HEK293 (cell line): ENCODE data around the gene KHDC1L.

Source experiments
- ATF2 ChIP-seq: fragments of 450-650 bp; formaldehyde crosslinking; IDR thresholded peaks from 2 replicates; pipeline ENCODE4 v1.5.1; 2016; ENCODE audit warnings: missing biosample characterization, missing genetic modification characterization, low read depth
- ZBTB11 ChIP-seq: fragments of 450-650 bp; formaldehyde crosslinking; conservative IDR thresholded peaks from 2 replicates; pipeline ENCODE4 v1.5.1; 2016; ENCODE audit warnings: low read depth, missing biosample characterization, missing genetic modification characterization
- ZNF138 ChIP-seq: fragments of 450-650 bp; formaldehyde crosslinking; IDR thresholded peaks from 2 replicates; pipeline ENCODE4 v1.5.1; 2016; ENCODE audit warnings: missing biosample characterization, missing genetic modification characterization, borderline replicate concordance
- ZNF274 ChIP-seq, 2 experiments: fragments of 200-500 bp in 1 of 2; fragments of 450-650 bp in 1 of 2; sonication (Bioruptor generic) in 1 of 2; formaldehyde crosslinking in 1 of 2; IDR thresholded peaks; 2 replicates each; pipeline versions ENCODE4 v1.5.1 to v1.6.1; 2014 to 2016; ENCODE audit warnings: borderline replicate concordance in 1 of 2, inconsistent platforms in 1 of 2, low read length in 1 of 2, missing biosample characterization in 1 of 2, missing genetic modification characterization in 1 of 2
- ZNF623 ChIP-seq: fragments of 450-650 bp; formaldehyde crosslinking; IDR thresholded peaks from 2 replicates; pipeline ENCODE4 v1.5.1; 2016; ENCODE audit warnings: missing biosample characterization, missing genetic modification characterization
- ZNF626 ChIP-seq: fragments of 450-650 bp; sonication (Bioruptor Pico); formaldehyde crosslinking; IDR thresholded peaks from 2 replicates; pipeline ENCODE4 v1.5.1; 2018; ENCODE audit warnings: missing biosample characterization, missing genetic modification characterization, inconsistent platforms
- TF ChIP-seq, protein P1 (sequence below): fragments of 450-650 bp; formaldehyde crosslinking; IDR thresholded peaks from 2 replicates; pipeline ENCODE4 v1.5.1; 2016; ENCODE audit warnings: missing biosample characterization, missing genetic modification characterization

- TF ChIP-seq, protein P1, sequence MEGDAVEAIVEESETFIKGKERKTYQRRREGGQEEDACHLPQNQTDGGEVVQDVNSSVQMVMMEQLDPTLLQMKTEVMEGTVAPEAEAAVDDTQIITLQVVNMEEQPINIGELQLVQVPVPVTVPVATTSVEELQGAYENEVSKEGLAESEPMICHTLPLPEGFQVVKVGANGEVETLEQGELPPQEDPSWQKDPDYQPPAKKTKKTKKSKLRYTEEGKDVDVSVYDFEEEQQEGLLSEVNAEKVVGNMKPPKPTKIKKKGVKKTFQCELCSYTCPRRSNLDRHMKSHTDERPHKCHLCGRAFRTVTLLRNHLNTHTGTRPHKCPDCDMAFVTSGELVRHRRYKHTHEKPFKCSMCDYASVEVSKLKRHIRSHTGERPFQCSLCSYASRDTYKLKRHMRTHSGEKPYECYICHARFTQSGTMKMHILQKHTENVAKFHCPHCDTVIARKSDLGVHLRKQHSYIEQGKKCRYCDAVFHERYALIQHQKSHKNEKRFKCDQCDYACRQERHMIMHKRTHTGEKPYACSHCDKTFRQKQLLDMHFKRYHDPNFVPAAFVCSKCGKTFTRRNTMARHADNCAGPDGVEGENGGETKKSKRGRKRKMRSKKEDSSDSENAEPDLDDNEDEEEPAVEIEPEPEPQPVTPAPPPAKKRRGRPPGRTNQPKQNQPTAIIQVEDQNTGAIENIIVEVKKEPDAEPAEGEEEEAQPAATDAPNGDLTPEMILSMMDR: no peak
- no peak for TF ChIP-seq ZNF274 (IDR thresholded peaks at IDR 0.05; ENCODE audit: low read length)
- TF ChIP-seq ZNF274 (tag by site-specific recombination; IDR thresholded peaks at IDR 0.05; ENCODE audit: borderline replicate concordance): no peak
- no peak for TF ChIP-seq ATF2 (tag by site-specific recombination)
- TF ChIP-seq ZNF138 (tag by site-specific recombination): no peak
- no peak for TF ChIP-seq ZNF623 (tag by site-specific recombination)
- no peak for TF ChIP-seq ZBTB11 (tag by site-specific recombination)
- TF ChIP-seq ZNF626 (tag by site-specific recombination): no peak
These were observed 9.4 kb upstream of the KHDC1L start for GRCh38 chr6:73234733-73235132.
